B cell (primary cell): ENCODE measurements around the gene PLPPR1. TPM values are rescaled to one million over a fixed set of nuclear protein-coding genes. Genes with fewer than 3 reads are reported as not detected.
"Not testable (repeated sequence)": the region's sequence is repeated elsewhere in the genome, so short reads cannot be mapped to it uniquely, and the experiment has no call there.

Source experiments
- ATAC-seq: fragments of 200-7000 bp; cut with Tn5 transposase; one replicate; pipeline ENCODE4 v1.10.0; 2021; ENCODE audit warnings: low read depth, mild to moderate bottlenecking, moderate number of reproducible peaks, moderate library complexity
- CTCF ChIA-PET: fragments of 350-600 bp; sonication (Branson Sonifier 250); formaldehyde crosslinking; loops from one replicate; lab custom pipeline; 2021; ENCODE audit warnings: antibody characterized with exemption, inconsistent platforms; lab: Charles Lee
- POLR2A ChIA-PET: fragments of 350-600 bp; sonication (Branson Sonifier 250); formaldehyde crosslinking; loops from one replicate; lab custom pipeline; 2021; ENCODE audit warnings: antibody characterized with exemption; lab: Charles Lee
- DNase-seq: peaks from one replicate; pipeline ENCODE4 v3.0.0; 2013
- H2AFZ ChIP-seq: 2 replicates; pipeline ENCODE4 v1.6.1; 2012; ENCODE audit warnings: mild to moderate bottlenecking, low read depth, low read length; ENCODE audit not compliant: insufficient read depth, poor library complexity, severe bottlenecking
- H3K27ac ChIP-seq, 2 donors: 1 replicate in 1 of 2; 2 replicates in 1 of 2; pipeline ENCODE4 v1.5.1; 2012 to 2013; ENCODE audit warnings: low read length in 2 of 2, mild to moderate bottlenecking in 2 of 2, moderate library complexity in 1 of 2
- H3K27me3 ChIP-seq, 4 experiments: fragments of 200-600 bp in 1 of 4; sonication (generic) in 1 of 4; replicated peaks in 1 of 4; 1 replicate in 2 of 4; 2 replicates in 2 of 4; pipeline versions ENCODE4 v1.6.1 to v1.7.0; 2013 to 2016; ENCODE audit warnings: low read length in 3 of 4, mild to moderate bottlenecking in 2 of 4, mixed read lengths in 1 of 4, moderate library complexity in 1 of 4; ENCODE audit not compliant: insufficient read depth in 4 of 4, control insufficient read depth in 3 of 4; ENCODE audit errors: control extremely low read depth in 1 of 4
- H3K36me3 ChIP-seq, 2 experiments: replicated peaks in 1 of 2; 1 replicate in 1 of 2; 2 replicates in 1 of 2; pipeline versions ENCODE4 v1.6.1 to v1.7.1; 2013; ENCODE audit warnings: low read length in 1 of 2; ENCODE audit not compliant: insufficient read depth in 2 of 2, control insufficient read depth in 1 of 2; ENCODE audit errors: control extremely low read depth in 1 of 2, extremely low read depth in 1 of 2
- H3K4me1 ChIP-seq, 2 donors: fragments of 200-600 bp in 1 of 2; sonication (generic) in 1 of 2; 1 replicate in 1 of 2; 2 replicates in 1 of 2; pipeline versions ENCODE4 v1.5.1 to v1.6.1; 2013 to 2017; ENCODE audit warnings: low read length in 2 of 2; ENCODE audit not compliant: control insufficient read depth in 2 of 2, insufficient read depth in 2 of 2
- H3K4me2 ChIP-seq: replicated peaks from 2 replicates; pipeline ENCODE3; 2012; ENCODE audit warnings: mild to moderate bottlenecking, low read depth, low read length; ENCODE audit not compliant: poor library complexity, severe bottlenecking
- H3K4me3 ChIP-seq, 5 experiments: fragments of 200-600 bp in 1 of 5; sonication (generic) in 1 of 5; 1 replicate in 3 of 5; 2 replicates in 2 of 5; pipeline versions ENCODE4 v1.5.1 to v1.7.0; 2011 to 2016; ENCODE audit warnings: low read length in 4 of 5, mild to moderate bottlenecking in 4 of 5, low read depth in 2 of 5, control low read depth in 1 of 5, moderate library complexity in 1 of 5; ENCODE audit not compliant: insufficient read depth in 1 of 5; ENCODE audit errors: control extremely low read depth in 1 of 5, extremely low read depth in 1 of 5
- H3K79me2 ChIP-seq: fragments of 200-600 bp; sonication (generic); one replicate; pipeline ENCODE4 v1.6.0; 2016; ENCODE audit warnings: low read length; ENCODE audit not compliant: control insufficient read depth, insufficient read depth
- H3K9ac ChIP-seq: fragments of 200-600 bp; sonication (generic); 2 replicates; pipeline ENCODE4 v1.6.1; 2017; ENCODE audit warnings: mild to moderate bottlenecking, low read length, moderate library complexity
- H3K9me3 ChIP-seq, 3 donors: one replicate each; pipeline versions ENCODE4 v1.6.1 to v1.7.1; 2013; ENCODE audit warnings: low read length in 2 of 3; ENCODE audit not compliant: control insufficient read depth in 2 of 3, insufficient read depth in 1 of 3; ENCODE audit errors: control extremely low read depth in 1 of 3
- H4K20me1 ChIP-seq: 2 replicates; pipeline ENCODE4 v1.6.0; 2012; ENCODE audit warnings: mild to moderate bottlenecking, low read length; ENCODE audit not compliant: insufficient read depth, control insufficient read depth, poor library complexity, severe bottlenecking
- H3K27ac Mint-ChIP-seq: one replicate; pipeline ENCODE4 v1.8.0; 2021; ENCODE audit warnings: mixed read lengths
- H3K27me3 Mint-ChIP-seq: one replicate; pipeline ENCODE4 v1.8.0; 2021; ENCODE audit warnings: mixed read lengths
- H3K4me1 Mint-ChIP-seq: one replicate; pipeline ENCODE4 v1.8.0; 2021; ENCODE audit warnings: mixed read lengths
- H3K4me3 Mint-ChIP-seq: one replicate; pipeline ENCODE4 v1.8.0; 2021; ENCODE audit warnings: mixed read lengths
- H3K9me3 Mint-ChIP-seq: one replicate; pipeline ENCODE4 v1.8.0; 2022; ENCODE audit warnings: mixed read lengths; ENCODE audit not compliant: insufficient read depth
- CTCF ChIP-seq: fragments of 200-600 bp; IDR thresholded peaks from one replicate; pipeline ENCODE4 v1.8.0; 2022; ENCODE audit warnings: antibody characterized with exemption, mild to moderate bottlenecking
- EZH2 ChIP-seq: IDR thresholded peaks from 2 replicates; pipeline ENCODE4 v1.6.1; 2012; ENCODE audit warnings: borderline replicate concordance, low read depth, mild to moderate bottlenecking, moderate library complexity, low read length; ENCODE audit not compliant: insufficient read depth, poor library complexity, severe bottlenecking
- WGBS: methylation state at CpG from one replicate; pipeline ENCODE4 v1.1.5; 2013; ENCODE audit warnings: missing lambda C conversion rate; ENCODE audit not compliant: insufficient coverage; 5-methylcytosine and 5-hydroxymethylcytosine counted together
- intact Hi-C: fragments of 100-400 bp; cut with micrococcal nuclease; formaldehyde crosslinking; loops from one replicate; pipeline ENCODE4 v1.10.0; 2022
- polyA plus RNA-seq: library from polyadenylated mRNA; depleted of rRNA; stranded (reverse); fragments of >200 nt; gene quantifications from 2 replicates; pipeline ENCODE4 v1.2.3, GENCODE V29; 2012
- total RNA-seq, 2 donors: library from RNA; stranded (reverse); fragments of 120-200 nt in 1 of 2; gene quantifications; 1 replicate in 1 of 2; 2 replicates in 1 of 2; pipeline versions ENCODE4 v1.2.3 to v1.2.4, GENCODE V29; 2013 to 2022

The PLPPR1 gene
- total and polyA plus RNA-seq, 2 donors (not counting 1 experiment from before 2014, with no cell fraction given), result not detected

GRCh38 chr9:101275769-101276250, 247.3 kb downstream of the PLPPR1 start:
- Histone ChIP-seq H3K36me3 (no peaks in the 10 kb centered on the region), H3K9me3 (no peaks in the 10 kb centered on the region), H3K4me1 (peaks cover 7 to 14% of the 10 kb centered on the region in 2 donors), H3K27me3 (peaks cover 0 to 7% (median 0%) of the 10 kb centered on the region in 4 experiments), H3K9ac (no peak overlapping the region), H3K27ac (no peak overlapping the region), H2AFZ (no peak overlapping the region), H4K20me1 (no peaks in the 10 kb centered on the region), H3K4me3 (no peak overlapping the region), H3K79me2 (no peaks in the 10 kb centered on the region), H3K4me2 (no peak overlapping the region)
- H3K27me3 Mint-ChIP-seq, result peaks cover 19% of the 10 kb centered on the region
- WGBS, result 93% methylated on average over 6 of the region's 6 CpGs
- intact Hi-C loops, result no loop called here
- no peak overlapping the region for H3K27ac Mint-ChIP-seq
- no peak overlapping the region for H3K4me3 Mint-ChIP-seq
- ATAC-seq (no peak), DNase-seq (no peak)
- H3K9me3 Mint-ChIP-seq, result no peaks in the 10 kb centered on the region
- no peak for TF ChIP-seq CTCF
- TF ChIP-seq EZH2, result no peak
- H3K4me1 Mint-ChIP-seq, result peaks cover 17% of the 10 kb centered on the region
- CTCF ChIA-PET, result no interaction called here
- POLR2A ChIA-PET, result no interaction called here

- H3K27me3 ChIP-seq, H3K4me1 Mint-ChIP-seq, H3K9me3 ChIP-seq, H3K4me1 ChIP-seq, H3K27ac ChIP-seq, H3K9me3 Mint-ChIP-seq, intact Hi-C loops, H2AFZ ChIP-seq, H3K4me3 Mint-ChIP-seq, H3K36me3 ChIP-seq, H3K9ac ChIP-seq, ATAC-seq, H3K79me2 ChIP-seq, H3K27ac Mint-ChIP-seq, H4K20me1 ChIP-seq, H3K4me3 ChIP-seq, H3K4me2 ChIP-seq, DNase-seq, CTCF ChIA-PET, POLR2A ChIA-PET: not testable (repeated sequence)
- peaks cover 15% of the 10 kb centered on the region for H3K27me3 Mint-ChIP-seq
- 93% methylated on average over 3 of the region's 12 CpGs for WGBS
Measured at GRCh38 chr9:101291043-101291442, 262.5 kb downstream of the PLPPR1 start.
